Osteocyte (in vitro differentiated cells): ENCODE results near the gene KCNK4. TPM values are rescaled to one million over a fixed set of nuclear protein-coding genes. Genes with fewer than 3 reads are reported as not detected.

Experiments used
- DNase-seq: peaks from one replicate; pipeline ENCODE4 v3.0.0; 2021; ENCODE audit warnings: mixed read lengths; ENCODE audit not compliant: unreplicated experiment; ENCODE audit errors: extremely low spot score
- H3K27ac Mint-ChIP-seq: one replicate; pipeline ENCODE4 v1.8.0; 2021; ENCODE audit warnings: mild to moderate bottlenecking, mixed read lengths; ENCODE audit not compliant: unreplicated experiment
- H3K27me3 Mint-ChIP-seq: one replicate; pipeline ENCODE4 v1.8.0; 2021; ENCODE audit warnings: mixed read lengths; ENCODE audit not compliant: unreplicated experiment
- H3K36me3 Mint-ChIP-seq: one replicate; pipeline ENCODE4 v1.8.0; 2021; ENCODE audit warnings: mixed read lengths; ENCODE audit not compliant: unreplicated experiment
- H3K4me1 Mint-ChIP-seq: one replicate; pipeline ENCODE4 v1.8.0; 2021; ENCODE audit warnings: mixed read lengths; ENCODE audit not compliant: unreplicated experiment
- H3K4me3 Mint-ChIP-seq: one replicate; pipeline ENCODE4 v1.8.0; 2021; ENCODE audit warnings: mild to moderate bottlenecking, moderate library complexity, mixed read lengths; ENCODE audit not compliant: unreplicated experiment
- H3K9me3 Mint-ChIP-seq: one replicate; pipeline ENCODE4 v1.8.0; 2021; ENCODE audit warnings: mixed read lengths; ENCODE audit not compliant: unreplicated experiment
- total RNA-seq: library from RNA; stranded (reverse); gene quantifications from 2 replicates; pipeline ENCODE4 v1.2.1, GENCODE V29; 2021
- TF ChIP-seq, protein P1 (sequence below): fragments of 200-600 bp; sonication (generic); IDR thresholded peaks from 2 replicates; pipeline ENCODE4 v1.5.0; 2021; ENCODE audit warnings: antibody characterized with exemption, mild to moderate bottlenecking, moderate library complexity

KCNK4 gene
- total RNA-seq, 1 donor from 2014 or later: 0.43 TPM

DNA sequence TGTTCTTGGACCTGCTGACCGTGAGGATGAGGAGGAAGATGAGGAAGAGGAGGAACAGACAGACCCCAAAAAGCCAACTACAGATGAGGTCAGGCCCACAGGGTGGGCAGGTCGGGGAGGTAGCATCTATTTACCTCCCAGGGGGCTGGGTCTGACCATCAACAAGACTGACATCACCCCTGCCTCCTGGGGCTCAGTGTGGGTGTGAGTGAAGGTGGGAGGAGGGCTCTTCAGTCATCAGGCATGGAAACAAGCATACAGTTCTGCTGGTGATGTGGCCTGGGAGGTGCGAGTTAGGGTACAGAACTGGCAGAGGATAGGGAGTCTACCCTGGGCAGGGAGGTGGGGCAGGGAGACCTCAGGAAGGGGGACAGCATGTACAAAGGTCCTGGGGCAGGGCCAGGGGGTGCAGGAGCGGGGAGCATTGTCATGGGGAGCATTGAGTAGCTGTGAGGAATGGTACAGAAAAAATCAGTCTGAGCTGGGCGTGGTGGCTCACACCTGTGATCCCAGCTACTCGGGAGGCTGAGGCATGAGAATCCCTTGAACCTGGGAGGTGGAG, 30.9 kb upstream of the KCNK4 start:
- Mint-ChIP-seq H3K4me1 (peaks cover 5% of the 10 kb centered on the region), H3K4me3 (no peak overlapping the region), H3K9me3 (no peaks in the 10 kb centered on the region), H3K27me3 (no peaks in the 10 kb centered on the region), H3K27ac (no peak overlapping the region), H3K36me3 (peaks cover 16% of the 10 kb centered on the region)
- TF ChIP-seq, protein P1, sequence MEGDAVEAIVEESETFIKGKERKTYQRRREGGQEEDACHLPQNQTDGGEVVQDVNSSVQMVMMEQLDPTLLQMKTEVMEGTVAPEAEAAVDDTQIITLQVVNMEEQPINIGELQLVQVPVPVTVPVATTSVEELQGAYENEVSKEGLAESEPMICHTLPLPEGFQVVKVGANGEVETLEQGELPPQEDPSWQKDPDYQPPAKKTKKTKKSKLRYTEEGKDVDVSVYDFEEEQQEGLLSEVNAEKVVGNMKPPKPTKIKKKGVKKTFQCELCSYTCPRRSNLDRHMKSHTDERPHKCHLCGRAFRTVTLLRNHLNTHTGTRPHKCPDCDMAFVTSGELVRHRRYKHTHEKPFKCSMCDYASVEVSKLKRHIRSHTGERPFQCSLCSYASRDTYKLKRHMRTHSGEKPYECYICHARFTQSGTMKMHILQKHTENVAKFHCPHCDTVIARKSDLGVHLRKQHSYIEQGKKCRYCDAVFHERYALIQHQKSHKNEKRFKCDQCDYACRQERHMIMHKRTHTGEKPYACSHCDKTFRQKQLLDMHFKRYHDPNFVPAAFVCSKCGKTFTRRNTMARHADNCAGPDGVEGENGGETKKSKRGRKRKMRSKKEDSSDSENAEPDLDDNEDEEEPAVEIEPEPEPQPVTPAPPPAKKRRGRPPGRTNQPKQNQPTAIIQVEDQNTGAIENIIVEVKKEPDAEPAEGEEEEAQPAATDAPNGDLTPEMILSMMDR: no peak
- DNase-seq: no peak

DNA sequence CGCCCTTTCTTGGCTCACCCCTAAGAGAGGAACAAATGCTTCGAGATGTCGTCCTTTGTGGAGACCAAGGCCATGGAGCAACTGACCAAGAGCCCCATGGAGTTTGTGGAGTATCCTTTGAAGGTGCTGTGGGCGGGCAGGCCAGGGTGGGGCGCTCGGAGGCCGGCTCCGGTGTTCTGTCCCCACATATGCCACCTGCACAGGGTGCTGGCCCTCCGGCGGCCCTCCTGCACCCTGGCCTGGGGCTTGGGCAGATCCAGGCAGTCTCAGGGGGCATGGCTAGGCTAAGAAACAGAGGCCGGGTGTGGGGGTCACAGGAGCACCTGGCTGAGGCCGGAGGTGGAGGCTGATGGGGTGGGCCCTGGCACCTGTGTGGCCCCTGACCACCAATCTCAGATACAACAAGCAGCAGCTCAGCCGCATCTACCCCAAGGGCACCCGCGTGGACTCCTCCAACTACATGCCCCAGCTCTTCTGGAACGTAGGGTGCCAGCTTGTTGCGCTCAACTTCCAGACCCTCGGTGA, 29.5 kb upstream of the KCNK4 start:
- Mint-ChIP-seq H3K27me3 (no peaks in the 10 kb centered on the region), H3K36me3 (peaks cover 16% of the 10 kb centered on the region), H3K27ac (no peak overlapping the region), H3K9me3 (no peaks in the 10 kb centered on the region), H3K4me3 (no peak overlapping the region), H3K4me1 (peaks cover 5% of the 10 kb centered on the region)
- TF ChIP-seq, protein P1: no peak
- DNase-seq: no peak

DNA sequence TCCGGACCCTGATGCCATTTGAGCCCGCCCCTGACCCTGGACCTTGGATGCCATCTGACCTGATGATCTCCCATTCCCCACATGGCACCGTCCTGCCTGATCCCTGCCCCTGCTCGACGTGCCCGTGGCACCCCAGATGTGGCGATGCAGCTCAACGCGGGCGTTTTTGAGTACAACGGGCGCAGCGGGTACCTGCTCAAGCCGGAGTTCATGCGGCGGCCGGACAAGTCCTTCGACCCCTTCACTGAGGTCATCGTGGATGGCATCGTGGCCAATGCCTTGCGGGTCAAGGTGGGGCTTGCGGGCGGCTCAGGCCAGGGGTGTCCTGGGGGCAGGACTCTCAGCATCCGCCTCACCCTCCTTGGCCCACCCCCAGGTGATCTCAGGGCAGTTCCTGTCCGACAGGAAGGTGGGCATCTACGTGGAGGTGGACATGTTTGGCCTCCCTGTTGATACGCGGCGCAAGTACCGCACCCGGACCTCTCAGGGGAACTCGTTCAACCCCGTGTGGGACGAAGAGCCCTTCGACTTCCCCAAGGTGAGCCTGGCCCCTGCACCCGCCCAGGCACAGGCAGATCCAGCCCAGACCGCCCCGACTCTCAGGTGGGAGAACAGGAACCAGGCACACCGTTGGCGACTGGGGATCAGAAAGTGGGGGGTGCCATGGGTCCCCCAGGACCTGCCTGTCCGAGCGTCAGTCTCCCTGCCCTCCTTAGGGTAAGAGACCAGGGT, 28.7 kb upstream of the KCNK4 start:
- Mint-ChIP-seq H3K9me3 (no peaks in the 10 kb centered on the region), H3K4me1 (peaks cover 5% of the 10 kb centered on the region), H3K4me3 (no peak overlapping the region), H3K27me3 (no peaks in the 10 kb centered on the region), H3K36me3 (peaks cover 16% of the 10 kb centered on the region), H3K27ac (no peak overlapping the region)
- TF ChIP-seq, protein P1: no peak
- no peak for DNase-seq

DNA sequence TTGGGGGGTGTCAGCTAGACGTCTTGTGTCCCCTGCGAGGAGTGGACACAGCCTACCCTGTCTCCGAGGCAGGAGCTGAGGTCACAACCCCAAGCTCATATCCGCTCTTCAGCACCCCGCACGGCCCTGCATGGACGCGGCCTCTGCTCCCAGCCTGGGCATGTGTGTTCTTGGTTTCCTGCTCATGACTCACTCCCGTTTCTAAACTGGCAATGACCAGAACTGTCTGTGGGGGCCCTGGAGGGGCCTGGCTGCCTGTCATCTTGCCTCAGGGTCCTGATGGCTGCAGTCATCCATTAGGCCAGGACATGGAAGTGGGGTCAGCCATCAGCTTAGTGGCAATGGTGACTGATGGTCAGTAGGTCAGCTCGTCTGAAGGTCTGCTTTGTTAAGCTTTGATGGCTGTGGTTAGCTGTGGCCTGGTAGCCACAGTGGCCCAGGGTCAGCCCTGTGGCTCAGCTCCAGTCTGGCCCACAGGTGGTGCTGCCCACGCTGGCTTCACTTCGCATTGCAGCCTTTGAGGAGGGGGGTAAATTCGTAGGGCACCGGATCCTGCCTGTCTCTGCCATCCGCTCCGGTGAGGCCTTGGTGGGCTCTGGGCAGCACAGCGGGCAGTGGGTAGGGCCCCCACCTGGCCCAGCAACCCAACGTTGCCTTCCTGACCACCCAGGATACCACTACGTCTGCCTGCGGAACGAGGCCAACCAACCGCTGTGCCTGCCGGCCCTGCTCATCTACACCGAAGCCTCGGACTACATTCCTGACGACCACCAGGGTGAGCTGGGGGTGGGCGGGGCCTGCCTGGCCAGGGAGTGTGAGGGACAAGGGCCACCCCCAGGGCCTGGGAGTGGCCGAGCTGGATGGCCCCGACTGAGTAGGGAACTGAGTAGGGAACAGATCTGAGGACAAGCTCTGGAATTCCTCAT, 27.8 kb upstream of the KCNK4 start:
- H3K9me3 Mint-ChIP-seq: no peaks in the 10 kb centered on the region
- peak overlapping the region; percentile 68 for H3K27ac Mint-ChIP-seq
- peaks cover 16% of the 10 kb centered on the region for H3K36me3 Mint-ChIP-seq
- TF ChIP-seq, protein P1: peak; percentile 11
- H3K4me3 Mint-ChIP-seq: no peak overlapping the region
- H3K27me3 Mint-ChIP-seq: no peaks in the 10 kb centered on the region
- DNase-seq: no peak
- H3K4me1 Mint-ChIP-seq: peaks cover 9% of the 10 kb centered on the region
